Immature natural killer cell (primary cell): ENCODE measurements around the gene RSL1D1. TPM values are rescaled to one million over a fixed set of nuclear protein-coding genes. Genes with fewer than 3 reads are reported as not detected.

ENCODE experiments used
- DNase-seq, 3 donors: peaks; one replicate each; pipeline ENCODE4 v3.0.0; 2022; ENCODE audit warnings: mixed read lengths in 1 of 3
- H3K27ac Mint-ChIP-seq, 6 donors: one replicate each; pipeline ENCODE4 v1.8.0; 2020; ENCODE audit warnings: mixed read lengths in 6 of 6, mild to moderate bottlenecking in 5 of 6, inconsistent platforms in 4 of 6, moderate library complexity in 3 of 6
- H3K27me3 Mint-ChIP-seq, 3 donors: one replicate each; pipeline ENCODE4 v1.8.0; 2020 to 2021; ENCODE audit warnings: low read depth in 3 of 3, mild to moderate bottlenecking in 3 of 3, mixed read lengths in 3 of 3, moderate library complexity in 3 of 3, inconsistent platforms in 1 of 3
- H3K36me3 Mint-ChIP-seq, 3 donors: one replicate each; pipeline ENCODE4 v1.8.0; 2020; ENCODE audit warnings: mixed read lengths in 3 of 3, inconsistent platforms in 2 of 3, mild to moderate bottlenecking in 2 of 3
- H3K4me1 Mint-ChIP-seq, 2 donors: one replicate each; pipeline ENCODE4 v1.8.0; 2020; ENCODE audit warnings: inconsistent platforms in 2 of 2, mild to moderate bottlenecking in 2 of 2, mixed read lengths in 2 of 2, moderate library complexity in 1 of 2
- H3K4me3 Mint-ChIP-seq, 5 donors: one replicate each; pipeline ENCODE4 v1.8.0; 2020; ENCODE audit warnings: mild to moderate bottlenecking in 5 of 5, mixed read lengths in 5 of 5, inconsistent platforms in 3 of 5, moderate library complexity in 3 of 5
- H3K9me3 Mint-ChIP-seq, 6 donors: one replicate each; pipeline ENCODE4 v1.8.0; 2020; ENCODE audit warnings: mild to moderate bottlenecking in 6 of 6, mixed read lengths in 6 of 6, inconsistent platforms in 4 of 6, moderate library complexity in 3 of 6
- polyA plus RNA-seq, 3 donors: library from polyadenylated mRNA; unstranded; fragments of 300-500 nt; fragmentation: Illumina TruSeq; gene quantifications; one replicate each; pipeline ENCODE4 v1.2.3, GENCODE V29; 2021

RSL1D1 gene
- polyA plus RNA-seq, 3 donors from 2014 or later, result 37.4 to 206 (median 161) TPM

GRCh38 chr16:11800382-11800718, 51.0 kb downstream of the RSL1D1 start:
- Mint-ChIP-seq H3K4me3 (peak overlapping the region in 1 of 5 donors; percentile 14), H3K36me3 (no peaks in the 10 kb centered on the region), H3K27me3 (peaks cover 5 to 16% (median 12%) of the 10 kb centered on the region in 3 donors), H3K4me1 (peaks cover 34 to 43% of the 10 kb centered on the region in 2 donors), H3K27ac (peak overlapping the region in 2 of 6 donors; percentile 53 to 79), H3K9me3 (no peaks in the 10 kb centered on the region)
- no peak for DNase-seq

- Mint-ChIP-seq H3K4me1 (peaks cover 40 to 49% of the 10 kb centered on the region in 2 donors), H3K27ac (peak overlapping the region; percentile 39 to 86 (median 70))
Observed at GRCh38 chr16:11799509-11800381, 51.6 kb downstream of the RSL1D1 start.

GRCh38 chr16:11799017-11799381, 52.3 kb downstream of the RSL1D1 start:
- Mint-ChIP-seq H3K27ac (peak overlapping the region in 5 of 6 donors; percentile 24 to 99 (median 39)), H3K36me3 (no peaks in the 10 kb centered on the region), H3K4me1 (peaks cover 48 to 56% of the 10 kb centered on the region in 2 donors), H3K27me3 (peaks cover 5 to 15% (median 12%) of the 10 kb centered on the region in 3 donors), H3K4me3 (peak overlapping the region in 3 of 5 donors; percentile 13 to 54 (median 22)), H3K9me3 (no peaks in the 10 kb centered on the region)
- DNase-seq, result no peak

More at GRCh38 chr16:11799509-11800381, 51.6 kb downstream of the RSL1D1 start:
- Mint-ChIP-seq H3K36me3 (no peaks in the 10 kb centered on the region), H3K4me3 (peak overlapping the region in 3 of 5 donors; percentile 8 to 29 (median 18)), H3K9me3 (no peaks in the 10 kb centered on the region), H3K27me3 (peaks cover 5 to 16% (median 12%) of the 10 kb centered on the region in 3 donors)
- no peak for DNase-seq

- H3K27me3 Mint-ChIP-seq, result peaks cover 5 to 15% (median 12%) of the 10 kb centered on the region in 3 donors
- no peak for DNase-seq
- peaks cover 54 to 63% of the 10 kb centered on the region in 2 donors for H3K4me1 Mint-ChIP-seq
- peak overlapping the region; percentile 94 to 99 (median 98) for H3K27ac Mint-ChIP-seq
- H3K9me3 Mint-ChIP-seq, result no peaks in the 10 kb centered on the region
- H3K4me3 Mint-ChIP-seq, result peak overlapping the region; percentile 85 to 94 (median 94)
- H3K36me3 Mint-ChIP-seq, result no peaks in the 10 kb centered on the region
Observed at GRCh38 chr16:11797957-11798299, 53.4 kb downstream of the RSL1D1 start.

- Mint-ChIP-seq H3K4me3 (peak within 1 kb of the TSS; percentile 90 to 94 (median 94)), H3K9me3 (no peaks in the 10 kb centered on the region), H3K4me1 (peaks cover 59 to 68% of the 10 kb centered on the region in 2 donors), H3K36me3 (no peaks in the 10 kb centered on the region), H3K27me3 (peaks cover 5 to 15% (median 12%) of the 10 kb centered on the region in 3 donors), H3K27ac (peak within 1 kb of the TSS; percentile 95 to 99 (median 98))
- peak; percentile 95 for DNase-seq
Observed at GRCh38 chr16:11797166-11797956, 54.0 kb downstream of the RSL1D1 start, which contains the start of gene ZC3H7A. ZC3H7A (minus strand) TSS chr16:11797258; CDS start chr16:11782354, 14,904 bp downstream.

- Mint-ChIP-seq H3K4me1 (peaks cover 65 to 77% of the 10 kb centered on the region in 2 donors), H3K27me3 (peaks cover 5 to 17% (median 12%) of the 10 kb centered on the region in 3 donors), H3K9me3 (no peaks in the 10 kb centered on the region)
Observed at GRCh38 chr16:11796227-11797165, 54.8 kb downstream of the RSL1D1 start.

GRCh38 chr16:11795887-11796226, 55.5 kb downstream of the RSL1D1 start:
- peaks cover 71 to 84% of the 10 kb centered on the region in 2 donors for H3K4me1 Mint-ChIP-seq
- H3K4me3 Mint-ChIP-seq, result peak overlapping the region; percentile 90 to 94 (median 93)
- H3K27ac Mint-ChIP-seq, result peak overlapping the region; percentile 87 to 97 (median 93)
- no peaks in the 10 kb centered on the region for H3K36me3 Mint-ChIP-seq
- H3K9me3 Mint-ChIP-seq, result no peaks in the 10 kb centered on the region
- DNase-seq, result no peak
- peaks cover 5 to 19% (median 12%) of the 10 kb centered on the region in 3 donors for H3K27me3 Mint-ChIP-seq

More at GRCh38 chr16:11796227-11797165, 54.8 kb downstream of the RSL1D1 start:
- Mint-ChIP-seq H3K4me3 (peak overlapping the region; percentile 90 to 94 (median 93)), H3K36me3 (no peaks in the 10 kb centered on the region), H3K27ac (peak overlapping the region; percentile 87 to 97 (median 94))
- peak; percentile 28 to 35 (median 34) for DNase-seq

GRCh38 chr16:11794996-11795886, 56.1 kb downstream of the RSL1D1 start:
- H3K4me3 Mint-ChIP-seq, result peak overlapping the region; percentile 90 to 94 (median 93)
- H3K27ac Mint-ChIP-seq, result peak overlapping the region; percentile 87 to 97 (median 93)
- DNase-seq, result no peak
- peaks cover 5 to 19% (median 12%) of the 10 kb centered on the region in 3 donors for H3K27me3 Mint-ChIP-seq
- peaks cover 73 to 84% of the 10 kb centered on the region in 2 donors for H3K4me1 Mint-ChIP-seq
- no peaks in the 10 kb centered on the region for H3K36me3 Mint-ChIP-seq
- no peaks in the 10 kb centered on the region for H3K9me3 Mint-ChIP-seq

- DNase-seq, result no peak
- Mint-ChIP-seq H3K9me3 (no peaks in the 10 kb centered on the region), H3K4me3 (peak overlapping the region; percentile 90 to 94 (median 93)), H3K4me1 (peaks cover 66 to 79% of the 10 kb centered on the region in 2 donors), H3K36me3 (no peaks in the 10 kb centered on the region), H3K27ac (peak overlapping the region; percentile 80 to 97 (median 92)), H3K27me3 (peaks cover 5 to 19% (median 12%) of the 10 kb centered on the region in 3 donors)
Observed at GRCh38 chr16:11794447-11794846, 56.9 kb downstream of the RSL1D1 start.

- DNase-seq, result no peak
- Mint-ChIP-seq H3K9me3 (no peaks in the 10 kb centered on the region), H3K4me3 (peak overlapping the region in 2 of 5 donors; percentile 40 to 44), H3K27ac (peak overlapping the region; percentile 69 to 93 (median 78)), H3K4me1 (peaks cover 63 to 75% of the 10 kb centered on the region in 2 donors), H3K36me3 (no peaks in the 10 kb centered on the region), H3K27me3 (peaks cover 5 to 19% (median 12%) of the 10 kb centered on the region in 3 donors)
Observed at GRCh38 chr16:11793840-11794239, 57.5 kb downstream of the RSL1D1 start.

GRCh38 chr16:11792410-11793241, 58.7 kb downstream of the RSL1D1 start:
- no peak for DNase-seq
- peaks cover 57 to 74% of the 10 kb centered on the region in 2 donors for H3K4me1 Mint-ChIP-seq
- H3K9me3 Mint-ChIP-seq, result no peaks in the 10 kb centered on the region
- no peak overlapping the region for H3K4me3 Mint-ChIP-seq
- peaks cover 5 to 17% (median 12%) of the 10 kb centered on the region in 3 donors for H3K27me3 Mint-ChIP-seq
- H3K36me3 Mint-ChIP-seq, result no peaks in the 10 kb centered on the region
- H3K27ac Mint-ChIP-seq, result peak overlapping the region in 4 of 6 donors; percentile 43 to 69 (median 62)
